HPDE6-E6E7 (cell line): ENCODE results near the gene EEPD1.
"Not testable (repeated sequence)": the region's sequence is repeated elsewhere in the genome, so short reads cannot be mapped to it uniquely, and the experiment has no call there.

ENCODE experiments used
- DNase-seq: peaks from one replicate; pipeline ENCODE4 v3.0.0; 2011; ENCODE audit warnings: missing footprints; ENCODE audit errors: extremely low spot score

EEPD1 gene

DNA sequence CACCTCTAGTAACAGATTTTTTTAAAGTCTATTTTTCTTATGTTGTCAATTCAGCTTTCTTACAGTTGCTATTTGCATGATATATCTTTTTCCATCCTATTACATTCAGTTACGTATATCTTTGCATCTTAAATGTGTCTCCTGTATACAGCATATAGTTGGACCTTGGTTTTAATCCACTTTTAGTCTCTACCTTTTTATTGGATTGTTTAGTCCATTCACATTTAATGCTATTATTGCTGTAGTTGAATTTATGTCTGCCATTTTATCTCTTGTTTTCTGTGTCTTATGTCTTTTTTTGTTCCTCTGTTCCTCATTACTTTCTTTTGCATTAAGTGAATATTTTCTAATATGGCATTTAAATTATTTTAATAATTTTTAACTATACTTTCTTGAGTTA is 100.6 kb downstream of the EEPD1 start:
- DNase-seq, result no peak

DNA sequence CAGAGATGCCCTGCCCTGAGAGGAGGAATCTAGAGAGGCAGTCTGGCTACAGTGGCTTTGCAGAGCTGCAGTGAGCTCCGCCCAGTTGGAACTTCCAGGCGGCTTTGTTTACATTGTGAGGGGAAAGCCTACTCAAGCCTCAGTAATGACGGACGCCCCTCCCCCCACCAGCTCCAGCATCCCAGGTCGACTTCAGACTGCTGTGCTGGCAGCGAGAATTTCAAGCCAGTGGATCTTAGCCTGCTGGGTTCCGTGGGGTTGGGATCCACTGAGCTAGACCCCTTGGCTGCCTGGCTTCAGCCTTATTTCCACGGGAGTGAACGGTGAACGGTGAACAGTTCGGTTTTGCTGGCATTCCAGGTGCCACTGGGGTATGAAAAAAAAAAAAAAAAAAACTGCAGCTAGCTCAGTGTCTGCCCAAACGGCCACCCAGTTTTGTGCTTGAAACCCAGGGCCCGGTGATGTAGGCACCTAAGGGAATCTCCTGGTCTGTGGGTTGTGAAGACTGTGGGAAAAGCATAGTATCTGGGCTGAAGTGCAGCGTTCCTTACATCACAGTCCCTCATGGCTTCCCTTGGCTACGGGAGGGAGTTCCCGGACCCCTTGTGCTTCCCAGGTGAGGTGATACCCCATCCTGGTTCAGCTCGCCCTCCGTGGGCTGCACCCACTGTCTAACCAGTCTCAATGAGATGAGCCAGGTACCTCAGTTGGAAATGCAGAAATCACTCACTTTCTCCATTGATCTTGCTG is 105.6 kb downstream of the EEPD1 start:
- DNase-seq, result not testable (repeated sequence)

DNA sequence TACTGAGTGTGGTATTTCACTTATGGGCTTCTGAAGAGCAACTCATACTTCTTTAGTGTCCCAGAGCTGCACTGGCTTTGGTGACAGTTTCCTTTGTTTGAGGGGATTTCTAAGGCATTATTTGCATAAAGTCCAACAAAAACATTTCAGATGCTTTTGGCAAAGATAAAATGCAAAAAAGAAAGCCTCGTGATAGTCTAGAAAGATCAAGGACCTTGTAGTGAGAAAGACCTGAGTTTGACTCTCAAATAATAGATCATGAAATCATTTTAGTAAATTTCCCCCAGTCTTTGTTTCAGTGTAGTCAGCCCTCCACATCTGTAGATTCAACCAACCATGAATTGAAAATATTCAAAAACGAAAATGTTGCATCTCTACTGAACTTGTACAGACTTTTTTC is 107.4 kb downstream of the EEPD1 start:
- DNase-seq, result no peak

DNA sequence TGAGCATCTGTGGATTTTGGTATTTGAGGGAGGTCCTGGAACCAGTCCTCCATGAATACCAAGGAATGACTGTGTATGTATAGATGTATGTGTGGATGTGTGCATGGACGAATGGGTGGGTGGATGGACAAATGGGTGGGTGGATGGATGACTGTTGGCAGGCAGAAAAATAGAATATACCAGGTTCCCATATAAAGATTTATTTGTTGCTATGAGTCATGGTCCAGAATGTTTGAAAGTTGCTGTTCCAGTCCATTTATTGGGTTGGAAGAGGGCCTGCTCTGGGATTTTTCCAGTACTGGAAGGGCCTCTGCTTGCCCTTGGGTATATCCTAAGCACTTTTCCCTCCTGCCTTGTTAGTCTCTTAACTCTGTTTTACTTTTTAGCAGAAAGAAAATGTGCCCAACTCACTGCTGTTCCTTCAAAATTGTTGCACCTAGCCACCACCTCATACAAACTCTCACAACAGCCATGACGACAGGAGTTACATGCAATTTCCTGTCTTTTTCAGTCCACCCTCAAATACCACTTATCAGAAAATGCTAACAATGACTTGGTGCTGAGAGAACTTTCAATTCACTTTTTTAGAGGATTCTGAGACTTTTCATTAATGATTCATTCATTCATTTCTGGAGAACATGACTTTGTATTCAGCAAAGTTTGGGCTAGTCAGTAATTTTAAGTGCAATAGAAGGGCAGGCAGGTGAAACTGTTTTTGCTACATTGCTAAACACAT is 108.1 kb downstream of the EEPD1 start:
- DNase-seq, result no peak

DNA sequence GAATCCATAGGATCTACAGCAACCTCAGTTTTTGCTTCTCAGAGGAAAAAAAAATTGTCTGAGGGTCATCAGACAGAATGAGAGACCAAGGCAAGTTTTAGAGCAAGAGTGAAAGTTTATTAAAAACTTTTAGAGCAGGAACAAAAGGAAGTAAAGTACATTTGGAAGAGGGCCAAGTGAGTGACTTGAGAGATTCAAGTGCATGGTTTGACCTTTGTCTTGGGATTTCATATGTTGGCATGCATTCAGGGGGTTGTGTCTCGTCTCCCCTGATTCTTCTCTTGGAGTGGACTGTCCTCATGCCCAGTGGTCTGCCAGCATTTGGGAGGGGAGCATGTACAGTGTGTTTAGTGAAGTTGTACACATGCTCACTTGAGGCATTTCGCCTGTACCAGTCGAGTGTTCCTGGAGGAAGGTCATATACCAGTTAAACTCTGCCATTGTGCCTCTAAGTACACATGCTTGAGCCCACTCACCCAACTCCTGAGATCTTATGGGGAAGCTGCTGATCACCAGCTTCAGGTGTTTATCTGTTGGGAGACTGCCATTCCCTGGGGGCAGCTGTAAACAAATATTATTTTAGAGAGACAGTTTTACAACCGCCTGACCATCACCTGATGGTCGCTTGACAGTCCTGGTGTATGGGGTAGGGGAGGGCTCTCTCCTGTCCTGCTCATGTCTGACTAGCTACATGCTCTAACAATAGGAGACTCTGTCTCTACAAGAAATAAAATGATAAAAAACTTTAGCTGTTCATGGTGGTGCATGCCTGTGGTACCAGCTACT is 109.4 kb downstream of the EEPD1 start:
- no peak for DNase-seq

DNA sequence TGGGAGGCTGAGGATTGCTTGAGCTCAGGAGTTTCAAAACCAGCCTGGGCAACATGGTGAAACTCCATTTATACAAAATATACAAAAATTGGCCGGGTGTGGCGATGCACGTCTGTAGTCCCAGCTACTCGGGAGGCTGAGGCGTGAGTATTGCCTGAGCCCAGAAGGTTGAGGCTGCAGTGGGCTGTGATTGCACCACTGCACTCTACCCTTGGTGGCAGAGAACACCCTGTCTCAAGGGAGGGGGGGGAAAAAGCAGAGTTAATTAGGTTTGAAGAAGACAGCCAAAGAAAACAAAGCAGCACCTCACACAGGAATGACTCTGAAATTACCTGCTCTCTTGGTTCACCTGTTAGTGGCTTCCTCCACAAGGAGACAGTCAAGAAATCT is 110.0 kb downstream of the EEPD1 start:
- DNase-seq, result no peak

DNA sequence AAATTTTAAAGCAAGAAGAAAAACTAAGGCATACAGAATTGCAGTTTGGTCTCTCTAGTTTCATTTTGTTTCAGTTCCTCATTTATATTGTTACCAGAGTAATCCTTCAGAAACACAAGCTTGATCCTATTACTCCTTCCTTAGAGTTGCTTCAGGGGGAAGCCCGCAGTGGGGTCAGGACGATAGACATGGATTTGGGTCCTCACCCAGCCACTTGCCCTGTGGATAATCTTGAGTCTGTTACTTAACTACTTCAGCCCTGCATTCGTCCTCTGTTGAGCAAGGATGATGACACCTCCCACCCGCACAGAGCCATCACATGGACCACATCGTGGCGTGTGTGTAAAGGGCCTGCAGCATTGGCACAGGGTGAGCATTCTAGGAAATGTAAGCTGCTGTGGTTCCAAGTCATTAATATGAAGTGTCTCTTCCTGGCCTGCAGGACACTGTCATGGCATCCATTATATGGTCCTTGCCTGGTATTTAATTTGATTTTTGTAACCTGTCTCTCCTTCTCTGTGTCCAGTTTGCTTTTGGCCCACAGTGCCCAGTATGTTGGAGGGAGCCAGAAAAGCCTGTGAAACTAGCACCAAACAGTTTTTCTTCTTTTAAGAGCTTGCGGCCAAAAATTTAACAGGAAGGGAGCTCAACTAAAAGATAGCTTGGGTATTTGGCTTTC is 111.2 kb downstream of the EEPD1 start:
- no peak for DNase-seq

DNA sequence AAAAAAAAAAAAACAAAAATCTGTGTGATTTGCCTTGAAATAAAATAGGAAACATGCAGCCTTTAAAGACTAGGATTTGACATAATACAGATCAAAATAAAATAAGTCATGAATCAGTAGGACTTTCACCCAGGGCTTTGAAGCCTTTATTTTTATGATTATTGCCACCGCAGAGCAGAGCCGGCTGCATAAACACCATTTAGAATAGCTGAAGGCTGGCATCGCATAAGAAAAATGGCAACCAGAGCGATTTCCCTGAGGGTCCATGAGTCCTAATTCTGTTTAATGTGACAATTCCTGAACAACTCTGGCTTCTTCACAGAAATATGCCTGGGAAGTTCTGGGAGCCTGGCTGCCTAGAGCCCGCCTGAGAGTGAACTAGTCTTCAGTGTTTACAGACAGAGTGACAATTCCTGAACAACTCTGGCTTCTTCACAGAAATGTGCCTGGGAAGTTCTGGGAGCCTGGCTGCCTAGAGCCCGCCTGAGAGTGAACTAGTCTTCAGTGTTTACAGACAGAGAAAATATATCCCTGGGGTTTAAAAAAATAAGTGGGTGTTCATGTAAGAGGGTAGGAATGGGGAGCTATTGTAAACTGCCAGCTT is 112.0 kb downstream of the EEPD1 start:
- DNase-seq, result no peak

DNA sequence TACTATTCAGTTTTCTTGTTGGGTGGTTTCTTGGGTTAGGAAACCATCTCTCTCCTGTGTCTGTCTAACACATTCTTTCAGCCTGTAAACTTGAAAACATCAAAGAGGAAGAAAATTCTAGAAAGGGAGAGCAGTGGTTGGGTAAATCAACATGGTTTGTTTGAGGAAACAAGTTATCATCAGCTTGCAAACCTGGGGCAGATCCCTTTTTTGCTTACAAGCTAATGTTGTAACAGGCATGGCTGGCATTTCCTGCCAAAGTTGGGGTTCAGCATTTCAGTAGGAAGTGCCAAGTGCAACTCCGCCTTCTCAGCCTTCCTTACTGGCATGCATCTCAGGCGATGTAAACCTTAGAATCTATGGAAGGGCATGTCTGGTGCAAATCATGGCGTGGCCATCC is 112.6 kb downstream of the EEPD1 start:
- DNase-seq, result no peak

DNA sequence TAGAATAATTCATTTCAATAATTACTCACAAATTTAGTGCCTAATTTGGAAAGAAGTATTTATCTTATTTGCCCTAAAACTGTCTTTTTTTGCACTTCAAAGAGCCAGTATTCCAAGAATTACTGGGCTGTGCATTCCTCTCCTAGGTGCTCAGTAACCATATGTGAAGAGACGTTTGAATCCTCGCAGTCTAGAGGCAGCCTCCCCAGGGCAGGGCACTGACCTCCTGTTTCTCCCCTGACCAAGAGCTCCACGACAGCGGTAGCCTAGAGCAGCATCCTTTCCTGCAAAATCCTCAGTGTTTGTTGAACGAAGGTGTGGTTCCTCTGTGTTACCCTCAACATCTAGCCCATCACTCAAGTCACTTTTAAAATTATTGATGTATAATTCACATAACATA is 113.1 kb downstream of the EEPD1 start:
- no peak for DNase-seq

DNA sequence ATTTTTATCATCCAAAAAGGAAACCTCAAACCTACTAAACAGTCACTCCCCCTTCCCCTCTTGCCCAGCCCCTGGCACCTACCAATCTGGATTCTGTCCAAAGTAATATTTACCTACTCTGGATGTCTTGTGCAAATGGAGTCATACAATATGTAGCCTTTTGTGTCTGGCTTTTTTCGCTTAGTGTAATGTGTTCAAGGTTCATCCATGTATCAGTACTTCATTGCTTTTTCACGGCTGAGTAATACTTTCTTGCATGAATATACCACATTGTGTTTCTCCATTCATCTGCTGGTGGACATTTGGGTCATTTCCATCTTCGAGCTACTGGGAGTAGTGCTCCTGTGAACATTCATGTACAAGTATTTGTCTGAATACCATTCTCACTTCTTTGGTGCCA is 113.6 kb downstream of the EEPD1 start:
- DNase-seq, result no peak

DNA sequence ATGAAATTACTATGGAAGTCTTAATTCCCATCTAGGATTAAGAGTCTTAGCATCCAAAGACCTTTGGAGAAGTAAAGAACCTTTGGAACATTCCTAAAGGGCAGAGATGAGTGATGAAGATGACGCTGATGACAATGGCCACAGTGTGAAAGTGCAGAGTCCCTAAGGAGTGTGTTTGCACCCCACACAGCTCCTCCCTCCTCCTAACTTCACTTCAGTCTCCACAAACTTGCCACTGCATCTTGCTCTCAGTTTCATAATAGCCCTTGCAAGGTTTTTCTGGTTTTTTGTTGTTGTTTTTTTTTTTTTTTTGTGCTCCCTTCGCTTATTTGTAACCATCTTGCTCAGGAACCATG is 119.1 kb downstream of the EEPD1 start:
- DNase-seq, result no peak

DNA sequence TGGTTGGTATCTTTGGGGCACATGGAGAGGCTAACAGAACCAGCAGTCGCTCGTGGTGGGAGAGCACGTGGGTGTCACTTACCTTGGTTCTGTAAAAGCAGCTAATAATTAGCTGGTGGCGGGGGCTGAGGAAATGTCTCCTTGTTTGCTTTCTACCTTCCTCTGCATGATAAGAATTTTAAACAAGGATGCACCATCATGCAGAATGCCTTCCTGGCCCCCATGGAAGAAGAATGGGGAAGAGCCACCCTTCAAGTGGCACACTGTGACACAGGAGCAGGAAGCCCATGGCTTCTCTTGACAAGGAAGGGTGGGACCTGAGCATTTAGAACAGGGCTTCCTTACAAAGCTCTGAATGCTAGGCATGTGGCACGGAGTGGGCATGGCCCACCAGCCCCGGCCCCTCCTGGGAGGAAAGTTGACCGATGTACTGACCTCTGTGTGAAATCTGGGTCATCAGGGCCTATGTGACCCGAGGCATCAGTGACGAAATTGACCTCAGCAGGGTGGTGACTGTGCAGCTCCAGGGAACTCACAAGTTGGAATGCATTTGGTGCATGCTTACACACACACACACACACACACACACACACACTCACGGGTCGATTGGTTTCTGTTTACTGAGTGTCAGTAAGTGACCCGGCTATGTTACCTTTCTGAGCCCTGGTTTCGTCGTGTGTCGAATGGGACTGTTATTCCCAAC is 119.7 kb downstream of the EEPD1 start:
- no peak for DNase-seq

DNA sequence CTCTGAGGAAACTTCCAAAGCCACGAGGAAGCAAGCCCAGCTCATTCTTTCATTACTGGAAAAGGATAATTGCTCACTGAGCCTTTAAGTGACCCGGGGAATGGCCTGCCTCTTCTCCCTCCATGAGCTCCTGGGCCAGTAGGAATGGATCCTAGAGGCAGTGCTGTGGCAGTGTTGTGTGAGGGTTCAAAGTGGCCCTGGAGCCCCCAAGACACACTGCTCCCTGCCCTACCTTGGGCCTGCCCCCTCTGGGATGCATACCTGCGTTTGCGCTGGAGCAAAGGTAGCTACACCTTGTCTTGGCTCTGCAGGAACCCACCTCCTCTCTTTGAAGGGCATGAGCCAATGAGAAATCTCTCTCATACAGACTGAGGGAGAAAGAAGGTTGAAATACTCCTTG is 120.8 kb downstream of the EEPD1 start:
- DNase-seq, result no peak

DNA sequence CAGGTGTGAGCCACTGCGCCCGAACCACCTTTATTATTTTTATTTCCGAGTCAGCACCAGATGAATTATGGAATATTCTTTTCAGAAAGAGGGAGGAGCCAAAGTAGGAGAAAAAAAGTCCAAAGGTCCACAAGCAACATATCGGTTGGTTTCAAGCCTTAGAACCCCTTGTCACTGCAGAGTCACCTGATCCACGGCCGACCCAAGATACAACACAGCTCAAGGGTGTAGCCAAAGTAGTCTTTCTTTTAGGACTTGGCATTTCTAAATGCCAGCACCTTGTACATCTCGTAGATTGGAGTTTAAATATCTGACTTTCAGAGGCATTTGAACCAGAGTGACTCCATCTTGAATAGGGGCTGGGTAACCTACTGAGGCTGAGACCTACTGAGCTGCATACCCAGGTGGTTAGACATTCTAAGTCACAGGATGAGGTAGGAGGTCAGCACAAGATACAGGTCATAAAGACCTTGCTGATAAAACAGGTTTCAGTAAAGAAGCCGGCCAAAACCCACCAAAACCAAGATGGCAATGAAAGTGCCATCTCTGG is 122.8 kb downstream of the EEPD1 start:
- no peak for DNase-seq

DNA sequence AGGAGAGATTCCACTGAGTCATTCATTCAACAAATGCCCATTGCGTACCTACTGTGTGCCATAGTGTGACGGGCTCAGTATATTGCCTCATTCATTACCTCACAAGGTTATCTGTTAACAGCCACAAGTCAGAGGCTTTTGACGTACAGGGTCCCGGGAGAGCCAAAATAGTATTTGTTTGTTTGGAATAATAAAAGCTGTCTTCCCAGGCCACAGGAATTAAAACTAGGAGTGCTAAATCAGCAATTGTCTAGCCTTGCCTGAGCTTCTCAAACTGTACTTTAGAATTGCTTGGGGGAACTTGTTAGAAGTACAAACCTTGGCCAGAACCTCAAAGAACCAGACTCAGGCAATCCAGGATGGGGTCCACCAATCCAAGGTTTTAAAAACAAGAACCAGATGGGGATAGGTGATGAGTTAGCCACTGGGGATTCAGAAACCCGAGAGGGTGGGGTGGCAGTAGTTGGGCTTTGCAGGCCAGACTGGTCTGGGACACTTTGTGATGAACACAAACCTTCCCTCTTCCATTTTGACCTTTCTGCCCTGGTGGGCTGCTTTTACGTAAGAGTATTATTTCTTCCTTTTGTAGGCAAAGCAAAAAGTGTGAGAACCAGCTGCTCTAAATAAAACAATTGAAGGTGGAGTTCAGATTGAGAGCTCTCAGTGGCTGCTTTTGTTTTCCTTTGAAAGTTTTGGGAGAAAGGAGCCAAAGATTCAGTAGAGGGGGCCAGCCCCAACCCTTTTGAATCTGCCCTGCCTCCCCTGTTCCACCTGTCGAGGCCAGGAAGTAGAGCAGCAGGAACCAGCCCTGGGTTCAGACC is 123.6 kb downstream of the EEPD1 start:
- no peak for DNase-seq

DNA sequence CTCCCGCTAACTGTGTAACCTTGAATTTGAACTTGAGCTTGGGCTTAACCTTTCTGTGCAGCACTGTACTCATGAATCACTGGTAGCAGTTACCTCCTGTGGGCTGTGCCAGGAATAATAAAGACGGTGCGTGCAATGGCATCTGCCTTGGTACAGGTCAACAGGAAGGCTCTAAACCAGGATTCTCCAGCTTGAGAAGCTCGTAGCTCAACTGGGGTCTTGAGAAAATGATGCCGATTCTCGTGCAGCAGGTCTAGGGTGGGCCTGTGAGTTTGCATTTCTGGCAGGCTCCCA is 124.1 kb downstream of the EEPD1 start:
- DNase-seq, result no peak

DNA sequence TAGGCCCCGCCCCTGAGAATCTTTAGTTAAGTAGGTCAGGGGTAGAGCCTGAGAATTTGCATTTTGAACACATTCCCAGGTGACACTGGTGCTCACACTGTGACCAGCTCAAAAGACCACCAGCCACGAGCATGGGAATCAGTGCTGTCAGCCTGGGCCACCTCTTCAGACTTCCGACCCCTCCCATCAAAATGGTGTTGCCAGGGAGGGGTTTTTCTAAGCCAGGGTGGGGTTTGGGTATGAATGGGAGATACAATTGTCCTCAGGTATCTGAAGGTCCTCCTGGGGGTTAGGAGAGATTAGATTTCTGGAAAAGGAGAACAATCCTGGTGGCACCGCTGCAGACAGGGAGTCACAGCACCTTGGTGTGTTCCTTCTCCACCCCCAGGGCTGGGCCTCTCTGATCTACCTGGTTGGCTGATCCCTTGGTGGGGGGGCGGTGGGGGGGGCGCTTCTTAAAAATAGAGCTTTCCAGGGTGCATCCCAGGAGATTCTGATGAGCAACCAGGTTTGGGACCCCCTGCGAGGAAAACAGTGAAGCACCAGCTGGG is 125.1 kb downstream of the EEPD1 start:
- DNase-seq, result no peak

DNA sequence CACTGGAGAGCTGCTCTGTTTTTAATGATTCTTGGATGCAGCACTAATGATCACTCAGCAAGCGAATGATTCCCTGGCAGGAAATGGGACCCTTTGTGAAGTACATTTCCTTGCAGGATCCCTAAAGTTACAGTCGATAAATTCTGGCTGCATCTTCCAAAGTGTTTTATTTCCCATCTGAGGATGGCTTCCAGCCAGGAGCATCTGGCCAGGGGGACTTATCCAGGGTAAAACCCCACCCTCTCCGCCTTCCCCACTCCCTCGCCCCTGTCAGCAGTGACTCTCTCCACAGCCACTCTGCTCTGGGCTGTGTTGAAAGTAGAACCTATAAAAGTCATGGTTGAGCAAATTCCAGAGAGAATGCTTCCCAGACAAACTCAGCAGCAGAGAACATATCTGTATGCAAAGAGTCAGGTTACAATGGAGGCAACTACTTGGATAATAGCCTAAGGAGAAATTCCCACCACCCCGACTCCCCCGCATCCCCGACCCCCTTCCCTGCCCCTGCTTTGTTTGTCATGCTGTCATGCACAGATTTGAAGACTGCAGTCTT is 125.6 kb downstream of the EEPD1 start:
- DNase-seq, result no peak
